ENCODE data around the gene CLIP4.
"Not testable (repeated sequence)": the region's sequence is repeated elsewhere in the genome, so short reads cannot be mapped to it uniquely, and the experiment has no call there.

CLIP4 gene

GRCh38 chr2:29107547-29107946 is 7.7 kb upstream of the CLIP4 start:
- not testable (repeated sequence) for H3K4me2 ChIP-seq (ENCODE audit: low read length, poor library complexity, severe bottlenecking); H3K23ac ChIP-seq (ENCODE audit: low read length in 2 of 2); H2BK5ac ChIP-seq (ENCODE audit: low read depth, low read length, poor library complexity, severe bottlenecking); H3K27me3 ChIP-seq (ENCODE audit: control insufficient read depth in 1 of 2, insufficient read depth in 1 of 2, low read length in 2 of 2); H2AFZ ChIP-seq (ENCODE audit: low read depth, low read length); H2BK120ac ChIP-seq (ENCODE audit: low read depth, low read length); H3K9me3 ChIP-seq (ENCODE audit: control insufficient read depth, low read length); H3K27ac ChIP-seq (ENCODE audit: low read length, poor library complexity, severe bottlenecking); H3K4me3 ChIP-seq (ENCODE audit: insufficient read depth in 1 of 2, low read depth in 1 of 2, low read length in 2 of 2); DNase-seq; H3K36me3 ChIP-seq (ENCODE audit: control insufficient read depth in 1 of 2, insufficient read depth in 2 of 2, low read depth in 1 of 2, low read length in 2 of 2); H3K4me1 ChIP-seq (ENCODE audit: control insufficient read depth, insufficient read depth, low read depth, low read length); H2BK15ac ChIP-seq (ENCODE audit: low read depth, poor library complexity, severe bottlenecking); H3K79me1 ChIP-seq (replicated peaks; ENCODE audit: low read length, poor library complexity, severe bottlenecking)
- peak overlapping the region; percentile 73 for H4K8ac ChIP-seq (ENCODE audit: low read length)
- H3K4ac ChIP-seq (ENCODE audit: low read depth in 1 of 2, low read length in 2 of 2), result peak overlapping the region in 1 of 2 experiments; percentile 73
- H3K18ac ChIP-seq (ENCODE audit: low read depth in 1 of 2, low read length in 2 of 2), result peak overlapping the region; percentile 73 to 85
- H3K9ac ChIP-seq (ENCODE audit: low read length), result peak overlapping the region; percentile 41
- peak overlapping the region in 1 of 2 experiments; percentile 65 for H3K14ac ChIP-seq (ENCODE audit: low read length in 2 of 2)
- peak overlapping the region; percentile 28 to 82 for H2BK12ac ChIP-seq (ENCODE audit: low read length in 2 of 2)
- peak overlapping the region; percentile 6 for H2AK5ac ChIP-seq (ENCODE audit: low read length, severe bottlenecking)
- H4K91ac ChIP-seq (ENCODE audit: low read length), result peak overlapping the region; percentile 73
- WGBS, result 96% methylated on average over 3 of the region's 3 CpGs

- Histone ChIP-seq H3K36me3 (ENCODE audit: control insufficient read depth in 1 of 2, insufficient read depth in 2 of 2, low read depth in 1 of 2, low read length in 2 of 2) (no peaks in the 10 kb centered on the region), H3K4me3 (ENCODE audit: insufficient read depth in 1 of 2, low read depth in 1 of 2, low read length in 2 of 2) (no peak overlapping the region), H3K9ac (ENCODE audit: low read length) (peak overlapping the region; percentile 68), H2BK5ac (ENCODE audit: low read depth, low read length, poor library complexity, severe bottlenecking) (no peak overlapping the region), H3K27me3 (ENCODE audit: control insufficient read depth in 1 of 2, insufficient read depth in 1 of 2, low read length in 2 of 2) (no peaks in the 10 kb centered on the region), H3K14ac (ENCODE audit: low read length in 2 of 2) (no peak overlapping the region), H4K8ac (ENCODE audit: low read length) (no peak overlapping the region), H2BK12ac (ENCODE audit: low read length in 2 of 2) (no peak overlapping the region), H2BK120ac (ENCODE audit: low read depth, low read length) (no peak overlapping the region), H3K23ac (ENCODE audit: low read length in 2 of 2) (no peak overlapping the region), H3K27ac (ENCODE audit: low read length, poor library complexity, severe bottlenecking) (peak overlapping the region; percentile 42), H2BK15ac (ENCODE audit: low read depth, poor library complexity, severe bottlenecking) (no peak overlapping the region), H4K91ac (ENCODE audit: low read length) (no peak overlapping the region), H2AK5ac (ENCODE audit: low read length, severe bottlenecking) (no peak overlapping the region), H2AFZ (ENCODE audit: low read depth, low read length) (no peak overlapping the region), H3K4me2 (ENCODE audit: low read length, poor library complexity, severe bottlenecking) (peak overlapping the region; percentile 13), H3K4ac (ENCODE audit: low read depth in 1 of 2, low read length in 2 of 2) (no peak overlapping the region), H3K9me3 (ENCODE audit: control insufficient read depth, low read length) (no peaks in the 10 kb centered on the region), H3K4me1 (ENCODE audit: control insufficient read depth, insufficient read depth, low read depth, low read length) (peaks cover 2% of the 10 kb centered on the region), H3K18ac (ENCODE audit: low read depth in 1 of 2, low read length in 2 of 2) (no peak overlapping the region), H3K79me1 (replicated peaks; ENCODE audit: low read length, poor library complexity, severe bottlenecking) (no peaks in the 10 kb centered on the region)
- DNase-seq, result peak; percentile 98
- 20% methylated on average over 5 of the region's 8 CpGs for WGBS
Measured at GRCh38 chr2:29108225-29108624, 7.0 kb upstream of the CLIP4 start.

- Histone ChIP-seq H3K14ac (ENCODE audit: low read length in 2 of 2) (no peak overlapping the region), H3K27ac (ENCODE audit: low read length, poor library complexity, severe bottlenecking) (no peak overlapping the region), H2BK15ac (ENCODE audit: low read depth, poor library complexity, severe bottlenecking) (no peak overlapping the region), H3K79me1 (replicated peaks; ENCODE audit: low read length, poor library complexity, severe bottlenecking) (no peaks in the 10 kb centered on the region), H3K18ac (ENCODE audit: low read depth in 1 of 2, low read length in 2 of 2) (no peak overlapping the region), H3K9me3 (ENCODE audit: control insufficient read depth, low read length) (no peaks in the 10 kb centered on the region), H2AK5ac (ENCODE audit: low read length, severe bottlenecking) (peak overlapping the region; percentile 75), H2BK120ac (ENCODE audit: low read depth, low read length) (no peak overlapping the region), H3K36me3 (ENCODE audit: control insufficient read depth in 1 of 2, insufficient read depth in 2 of 2, low read depth in 1 of 2, low read length in 2 of 2) (no peaks in the 10 kb centered on the region), H3K4me2 (ENCODE audit: low read length, poor library complexity, severe bottlenecking) (no peak overlapping the region), H4K91ac (ENCODE audit: low read length) (no peak overlapping the region), H3K27me3 (ENCODE audit: control insufficient read depth in 1 of 2, insufficient read depth in 1 of 2, low read length in 2 of 2) (no peaks in the 10 kb centered on the region), H4K8ac (ENCODE audit: low read length) (no peak overlapping the region), H3K23ac (ENCODE audit: low read length in 2 of 2) (no peak overlapping the region), H3K4me1 (ENCODE audit: control insufficient read depth, insufficient read depth, low read depth, low read length) (peaks cover 2% of the 10 kb centered on the region), H3K9ac (ENCODE audit: low read length) (peak overlapping the region; percentile 68), H3K4ac (ENCODE audit: low read depth in 1 of 2, low read length in 2 of 2) (peak overlapping the region in 1 of 2 experiments; percentile 67), H2BK5ac (ENCODE audit: low read depth, low read length, poor library complexity, severe bottlenecking) (no peak overlapping the region), H2AFZ (ENCODE audit: low read depth, low read length) (no peak overlapping the region), H2BK12ac (ENCODE audit: low read length in 2 of 2) (peak overlapping the region in 1 of 2 experiments; percentile 56), H3K4me3 (ENCODE audit: insufficient read depth in 1 of 2, low read depth in 1 of 2, low read length in 2 of 2) (no peak overlapping the region)
- WGBS, result 100% methylated on average over 1 of the region's 2 CpGs
- no peak for DNase-seq
Measured at GRCh38 chr2:29109246-29109645, 6.0 kb upstream of the CLIP4 start.

GRCh38 chr2:29110916-29111535 is 4.2 kb upstream of the CLIP4 start:
- Histone ChIP-seq H3K79me1 (replicated peaks; ENCODE audit: low read length, poor library complexity, severe bottlenecking) (no peaks in the 10 kb centered on the region), H3K27ac (ENCODE audit: low read length, poor library complexity, severe bottlenecking) (no peak overlapping the region), H2AK5ac (ENCODE audit: low read length, severe bottlenecking) (no peak overlapping the region), H2BK12ac (ENCODE audit: low read length in 2 of 2) (no peak overlapping the region), H3K4me1 (ENCODE audit: control insufficient read depth, insufficient read depth, low read depth, low read length) (peaks cover 10% of the 10 kb centered on the region), H2BK5ac (ENCODE audit: low read depth, low read length, poor library complexity, severe bottlenecking) (peak overlapping the region; percentile 10), H4K8ac (ENCODE audit: low read length) (no peak overlapping the region), H3K27me3 (ENCODE audit: control insufficient read depth in 1 of 2, insufficient read depth in 1 of 2, low read length in 2 of 2) (no peaks in the 10 kb centered on the region), H2BK120ac (ENCODE audit: low read depth, low read length) (no peak overlapping the region), H3K9me3 (ENCODE audit: control insufficient read depth, low read length) (no peaks in the 10 kb centered on the region), H3K9ac (ENCODE audit: low read length) (no peak overlapping the region), H3K18ac (ENCODE audit: low read depth in 1 of 2, low read length in 2 of 2) (no peak overlapping the region), H3K14ac (ENCODE audit: low read length in 2 of 2) (no peak overlapping the region), H3K4me2 (ENCODE audit: low read length, poor library complexity, severe bottlenecking) (no peak overlapping the region), H3K23ac (ENCODE audit: low read length in 2 of 2) (no peak overlapping the region), H4K91ac (ENCODE audit: low read length) (no peak overlapping the region), H3K4me3 (ENCODE audit: insufficient read depth in 1 of 2, low read depth in 1 of 2, low read length in 2 of 2) (no peak overlapping the region), H2AFZ (ENCODE audit: low read depth, low read length) (no peak overlapping the region), H2BK15ac (ENCODE audit: low read depth, poor library complexity, severe bottlenecking) (no peak overlapping the region), H3K4ac (ENCODE audit: low read depth in 1 of 2, low read length in 2 of 2) (no peak overlapping the region), H3K36me3 (ENCODE audit: control insufficient read depth in 1 of 2, insufficient read depth in 2 of 2, low read depth in 1 of 2, low read length in 2 of 2) (no peaks in the 10 kb centered on the region)
- DNase-seq, result no peak
- whole genome bisulfite sequencing, result 92% methylated on average over 4 of the region's 4 CpGs
